Amniotic epithelial cell (primary cell): ENCODE measurements around the gene GFRA1.

ENCODE experiments used
- DNase-seq: peaks from one replicate; pipeline ENCODE4 v3.0.0-alpha.2; 2010; ENCODE audit warnings: low read depth

Gene GFRA1

DNA sequence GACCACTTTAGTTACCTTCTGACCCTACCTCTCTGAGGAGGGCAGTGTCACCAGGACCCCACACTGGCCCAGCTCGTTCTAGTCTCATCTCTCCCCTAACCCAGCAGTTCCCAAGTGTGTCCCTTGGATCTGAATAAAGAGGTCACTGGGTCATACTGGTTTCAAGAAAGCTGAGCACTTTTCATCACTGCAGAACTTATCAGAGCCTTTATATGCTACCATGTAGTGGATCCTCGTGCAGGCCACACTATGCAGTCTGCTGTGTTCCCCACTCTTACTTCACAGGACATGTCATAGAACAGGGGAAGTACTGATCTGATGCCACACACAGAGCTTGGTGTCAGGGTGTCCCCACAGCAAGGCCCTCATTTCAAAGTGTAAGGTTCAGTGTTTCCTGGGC, 113.8 kb downstream of the GFRA1 start:
- DNase-seq = no peak

DNA sequence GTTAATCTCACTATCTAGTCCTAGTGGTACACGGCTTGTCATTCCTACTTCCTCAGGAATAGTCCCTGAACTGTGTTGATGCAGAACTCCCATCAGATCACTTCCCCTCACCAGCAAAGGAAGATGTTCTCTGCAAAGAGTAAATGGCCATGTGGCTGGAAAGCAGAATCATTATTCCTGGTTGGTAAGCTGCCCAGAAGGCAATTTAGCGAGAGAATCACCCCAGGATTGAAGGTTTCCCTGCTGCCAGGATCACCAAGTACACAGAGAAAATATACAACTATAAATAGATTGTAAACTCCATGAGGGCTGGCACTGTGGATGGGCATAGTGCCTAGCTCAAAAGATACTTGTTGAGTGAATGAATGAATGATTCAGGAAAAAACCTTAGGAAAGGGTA, 115.0 kb downstream of the GFRA1 start:
- no peak for DNase-seq

DNA sequence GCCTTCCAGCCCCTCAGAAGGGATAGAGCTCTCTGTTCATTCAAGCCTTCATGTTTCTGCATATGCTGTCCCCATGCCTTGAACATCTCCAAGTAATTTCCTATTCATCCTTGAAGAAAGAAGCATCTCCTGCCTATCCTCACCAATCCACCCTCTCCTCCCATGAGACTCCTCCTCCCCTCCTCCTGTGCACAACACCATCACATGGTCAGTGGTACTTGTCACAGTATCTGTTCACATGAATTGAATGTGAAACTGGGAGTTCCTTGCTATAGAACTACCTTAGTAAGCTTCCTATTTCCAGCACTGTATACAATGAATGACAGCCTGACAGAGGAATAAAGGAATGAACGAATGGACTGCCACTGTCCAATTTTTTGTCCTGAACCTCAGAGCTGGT, 115.5 kb downstream of the GFRA1 start:
- no peak for DNase-seq

DNA sequence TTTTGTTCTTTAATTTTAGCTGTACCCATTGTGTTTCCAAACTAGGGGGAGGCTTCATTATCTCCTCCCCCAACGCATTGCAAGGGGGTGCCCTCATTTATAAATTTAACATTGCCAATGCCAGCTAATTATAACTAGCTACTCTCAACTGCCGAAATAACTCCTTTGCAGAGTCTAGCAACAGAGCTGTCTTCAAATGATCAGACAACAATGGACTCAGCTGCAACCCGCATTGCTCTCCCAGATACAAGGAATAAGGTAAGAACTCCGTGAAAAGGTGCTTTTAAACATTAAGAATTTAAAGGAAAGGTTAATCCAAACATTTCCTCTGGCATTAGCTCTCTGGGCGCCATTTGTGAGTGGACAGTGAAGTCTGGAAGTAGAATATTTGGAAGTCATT, 116.2 kb downstream of the GFRA1 start:
- no peak for DNase-seq

DNA sequence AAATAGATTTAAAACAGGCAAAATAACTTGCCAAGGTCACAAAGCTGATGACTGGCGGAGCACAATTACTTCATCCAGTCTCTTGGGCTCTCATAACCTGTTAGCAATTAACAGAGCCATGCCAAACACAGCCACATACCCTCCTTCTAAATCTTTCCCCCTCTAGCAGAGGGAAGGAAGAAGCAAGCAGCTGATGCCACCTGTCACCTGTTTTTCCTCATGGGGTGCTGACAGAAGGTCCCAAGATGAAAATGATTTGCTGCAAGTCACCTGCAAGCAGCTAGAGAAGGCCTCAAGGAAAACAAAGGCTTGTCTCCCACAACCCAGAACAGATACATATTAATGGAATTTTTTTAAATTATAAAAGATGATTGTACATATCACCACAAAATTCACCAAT, 117.8 kb downstream of the GFRA1 start:
- DNase-seq = no peak

DNA sequence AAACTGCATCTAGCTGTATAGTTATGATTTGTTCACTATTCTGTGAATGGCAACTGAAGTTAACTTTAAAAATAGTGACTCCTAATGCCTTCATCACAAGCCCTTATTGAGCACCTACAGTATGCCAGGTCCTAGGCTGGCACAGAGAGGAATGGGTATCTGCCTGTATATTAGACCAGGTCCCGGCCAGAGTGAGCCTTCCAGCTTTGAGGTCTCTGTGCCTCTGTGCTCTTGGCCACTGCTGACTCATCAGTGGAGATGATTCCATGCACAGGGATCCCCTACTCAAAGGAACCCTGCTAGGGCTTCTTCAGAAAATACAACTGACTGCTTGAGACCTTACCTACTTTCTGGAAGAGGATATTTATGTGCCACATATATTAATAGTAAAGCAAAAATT, 118.4 kb downstream of the GFRA1 start:
- no peak for DNase-seq

DNA sequence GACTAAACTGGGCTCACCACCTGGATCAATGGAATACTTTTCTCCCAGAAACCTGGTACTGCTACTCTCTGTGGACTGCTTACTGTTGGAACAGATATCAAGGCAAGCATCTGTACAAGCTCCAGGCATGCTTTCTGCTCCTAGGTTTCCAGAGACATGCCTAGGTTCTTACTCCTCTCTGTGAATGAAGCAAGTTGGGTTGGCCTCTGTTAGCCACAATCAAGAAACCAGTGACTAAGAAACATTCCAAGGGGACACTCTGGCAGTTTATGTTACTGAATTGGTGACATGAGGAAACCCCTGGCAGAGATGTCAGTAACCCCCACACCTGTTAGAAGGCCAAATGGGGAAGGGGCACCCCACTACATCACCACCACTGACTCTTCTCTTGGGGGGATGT, 121.9 kb downstream of the GFRA1 start:
- DNase-seq = no peak

DNA sequence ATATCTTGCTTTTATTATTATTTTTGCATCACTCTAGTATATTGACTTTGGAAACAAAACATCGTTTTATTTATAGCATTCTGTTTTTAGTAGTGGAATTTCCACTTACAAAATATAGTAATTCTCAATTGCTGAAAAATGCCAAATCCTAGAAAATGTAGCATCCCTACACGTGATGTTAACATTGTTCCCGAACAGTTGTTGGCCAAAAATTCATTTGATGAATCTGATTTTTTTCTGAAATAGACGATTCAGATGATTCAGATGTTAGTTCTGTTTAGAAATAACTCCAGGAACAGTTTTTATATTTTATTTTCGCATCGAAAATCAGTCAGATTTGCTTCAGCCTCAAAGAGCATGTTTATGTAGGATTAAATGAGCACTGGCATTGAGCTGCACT, 122.4 kb downstream of the GFRA1 start:
- no peak for DNase-seq

DNA sequence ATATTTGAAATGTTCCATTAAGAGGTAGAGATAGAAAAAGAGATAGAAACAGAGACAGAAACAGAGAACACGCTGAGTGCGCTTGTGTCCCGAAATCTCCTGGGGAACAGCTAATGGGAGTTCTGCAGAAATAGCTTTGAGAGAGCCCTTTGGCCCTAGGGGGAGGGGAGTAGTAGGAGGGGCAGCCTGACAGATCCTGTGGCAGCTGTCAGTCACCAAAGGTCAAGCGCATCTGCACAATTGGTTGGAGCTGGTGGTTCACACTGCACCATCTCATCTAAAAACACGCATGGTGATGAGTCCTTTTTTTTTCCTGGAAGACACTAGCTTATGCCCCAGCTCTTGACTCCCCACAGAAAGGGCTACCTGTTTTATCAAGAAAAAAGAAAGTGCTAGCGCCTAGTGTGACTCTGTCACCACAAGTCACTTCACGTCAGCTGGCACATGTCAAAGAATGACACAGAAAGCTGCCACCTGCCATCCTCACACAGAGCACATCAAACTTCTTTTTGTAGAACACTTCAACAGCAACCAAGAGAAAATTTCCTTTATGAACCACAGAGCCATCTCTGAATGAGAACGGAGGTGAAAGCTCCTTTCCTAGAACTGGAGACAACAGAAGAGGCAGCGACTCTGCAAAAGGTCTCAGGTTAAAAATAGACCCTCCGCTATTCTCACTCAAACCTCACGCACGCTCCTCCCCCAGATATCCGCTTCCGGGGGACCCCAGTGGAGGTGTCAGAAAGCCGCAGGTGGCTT, 125.7 kb downstream of the GFRA1 start:
- no peak for DNase-seq

DNA sequence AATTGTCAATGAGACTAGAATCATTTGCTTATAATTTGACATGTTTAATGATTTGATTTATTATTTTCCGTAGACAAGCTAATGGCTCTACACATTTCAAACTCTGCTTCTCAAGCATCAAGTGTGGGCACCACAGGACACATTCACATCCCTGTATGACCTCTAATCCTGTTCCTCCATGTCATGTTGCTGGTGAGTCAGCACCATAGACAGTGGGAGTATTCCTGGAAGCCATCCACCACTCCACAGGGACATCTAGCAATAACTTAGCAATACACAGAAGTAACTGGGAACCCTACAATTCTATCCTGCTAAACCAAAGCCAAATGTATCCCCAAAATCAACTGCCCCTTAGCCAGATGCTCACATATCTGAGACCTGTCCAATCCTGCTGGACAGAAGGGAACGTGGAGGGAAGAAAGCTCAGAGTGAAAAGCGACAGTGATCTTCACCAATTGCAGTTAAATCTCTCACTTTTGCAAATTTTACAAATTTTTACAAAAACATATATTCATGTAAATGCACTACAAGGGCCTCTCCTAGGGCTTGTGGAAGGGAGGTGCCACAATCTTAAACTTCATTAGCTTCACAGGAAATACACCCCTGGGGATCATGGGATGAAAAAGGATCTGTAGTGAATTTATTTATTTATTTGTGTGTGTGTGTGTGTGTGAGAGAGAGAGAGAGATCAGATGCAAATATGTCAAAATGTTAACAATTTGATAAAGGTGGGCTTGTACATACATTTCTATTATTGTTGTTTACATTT, 126.5 kb downstream of the GFRA1 start:
- no peak for DNase-seq

DNA sequence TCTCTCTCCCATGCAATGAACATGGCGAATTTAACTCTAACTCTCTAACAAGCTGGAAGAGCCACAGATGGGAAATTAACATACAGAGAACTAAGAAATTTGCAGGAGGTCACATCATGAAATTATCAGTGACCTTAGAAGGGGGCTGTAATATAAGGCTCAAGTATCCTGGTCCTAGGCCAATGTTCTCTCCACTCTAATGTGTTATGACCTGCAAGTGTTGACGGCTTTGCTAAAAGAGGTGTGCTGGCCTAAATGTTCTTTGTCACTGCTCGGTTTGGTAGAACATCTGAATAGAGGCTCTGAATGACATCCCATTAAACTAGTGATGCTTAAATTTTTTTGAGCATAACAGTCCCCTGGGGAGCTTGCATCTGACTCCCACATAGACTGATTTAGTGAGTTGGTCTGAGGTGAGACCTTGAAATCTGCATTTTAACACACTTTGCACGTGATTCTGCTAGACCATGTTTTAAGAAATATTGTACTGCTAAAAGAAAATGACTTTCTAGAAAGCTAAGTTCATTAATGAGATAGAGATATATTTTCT, 129.3 kb downstream of the GFRA1 start:
- no peak for DNase-seq

DNA sequence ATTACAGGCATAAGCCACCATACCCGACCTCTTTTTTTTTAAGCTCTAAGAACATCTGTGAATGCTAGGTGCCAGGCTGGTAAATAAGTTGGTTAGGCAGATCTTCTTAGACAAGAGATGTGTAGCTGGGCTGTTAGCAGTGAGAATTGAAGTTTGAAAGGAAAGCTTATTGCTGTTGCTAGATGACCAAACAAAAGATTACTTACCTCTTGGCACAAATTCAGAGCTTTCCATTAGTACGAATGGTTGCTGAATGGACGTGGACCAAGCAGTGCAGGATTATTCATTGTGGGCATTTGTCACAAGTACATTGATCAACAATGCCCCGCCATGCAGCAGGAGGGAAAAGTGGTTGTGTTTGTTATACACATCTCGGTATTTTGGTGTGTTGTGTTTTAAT, 131.2 kb downstream of the GFRA1 start:
- no peak for DNase-seq

DNA sequence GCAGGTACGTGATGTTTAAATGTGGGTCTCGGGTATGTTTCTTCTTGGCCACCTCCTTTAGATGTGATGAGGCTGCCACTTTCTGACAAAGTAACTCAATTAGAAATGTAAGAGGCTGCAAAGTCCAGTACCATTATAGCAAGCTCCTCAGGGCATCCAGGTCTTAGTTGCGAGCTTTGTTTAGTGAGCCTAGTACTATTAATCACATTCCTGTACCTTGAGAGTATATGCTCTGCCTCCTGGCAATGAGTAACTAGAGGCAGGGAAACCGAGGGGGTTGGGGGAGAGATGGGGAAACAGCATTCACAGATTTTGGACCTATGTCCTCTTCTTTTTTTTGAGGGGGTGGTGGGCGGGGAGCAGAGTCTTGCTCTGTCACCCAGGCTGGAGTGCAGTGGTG, 131.8 kb downstream of the GFRA1 start:
- DNase-seq = no peak

DNA sequence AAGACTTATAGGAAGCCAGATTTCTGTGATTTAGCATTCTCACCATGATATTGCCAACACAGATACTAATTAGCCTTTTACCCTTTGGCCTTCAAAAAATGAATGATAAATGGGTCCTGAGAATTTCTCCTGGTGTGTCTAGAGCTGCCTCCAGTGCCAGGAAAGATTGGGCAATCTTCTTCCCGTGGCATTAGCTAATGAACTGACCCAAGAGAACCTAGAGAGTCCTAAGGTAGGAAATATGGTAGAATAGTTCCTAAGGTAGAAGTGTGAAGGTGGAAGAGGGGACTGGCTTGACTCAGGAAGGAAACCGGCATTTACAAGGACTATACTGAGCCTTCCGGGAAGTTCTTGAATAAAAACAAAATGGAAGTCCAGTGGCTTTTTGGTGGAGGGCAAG, 133.1 kb downstream of the GFRA1 start:
- DNase-seq = no peak

DNA sequence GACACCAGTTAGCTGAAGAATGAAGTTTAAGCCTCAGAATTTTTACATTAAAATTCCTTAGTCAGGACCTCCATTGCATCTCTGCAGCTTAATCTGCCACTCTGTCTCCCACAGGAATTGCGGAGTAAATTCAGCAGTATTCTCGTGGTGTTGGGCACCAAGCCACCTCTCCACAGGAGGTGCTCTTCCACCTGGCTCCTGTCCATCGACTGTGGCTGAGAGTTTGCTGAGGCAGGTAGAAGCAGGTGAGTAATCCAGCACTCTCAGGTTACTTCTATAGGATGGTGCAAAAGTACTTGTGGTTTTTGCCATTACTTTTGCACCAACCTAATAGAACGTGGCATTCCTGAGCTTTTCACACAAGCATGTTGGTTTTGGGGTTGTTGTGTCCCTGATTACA, 134.1 kb downstream of the GFRA1 start:
- DNase-seq = no peak

DNA sequence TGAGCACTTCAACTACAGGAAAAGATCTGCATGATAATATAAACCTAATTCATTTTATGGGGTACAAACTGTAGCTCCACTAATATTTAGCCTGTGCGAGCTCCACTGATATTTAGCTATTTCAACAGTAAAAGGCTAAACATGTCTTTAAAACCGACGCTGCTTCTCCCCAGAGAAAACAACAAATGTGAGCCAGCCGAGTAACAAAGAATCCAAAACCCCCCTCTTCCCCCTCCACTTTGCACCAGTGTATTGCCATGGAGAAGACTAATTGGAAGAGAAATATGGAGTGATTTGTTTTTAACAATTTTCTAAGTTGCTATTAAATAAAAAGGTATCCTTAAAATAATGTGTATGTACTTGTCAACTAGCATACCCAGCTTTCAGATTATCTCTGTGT, 136.7 kb downstream of the GFRA1 start:
- DNase-seq = no peak

DNA sequence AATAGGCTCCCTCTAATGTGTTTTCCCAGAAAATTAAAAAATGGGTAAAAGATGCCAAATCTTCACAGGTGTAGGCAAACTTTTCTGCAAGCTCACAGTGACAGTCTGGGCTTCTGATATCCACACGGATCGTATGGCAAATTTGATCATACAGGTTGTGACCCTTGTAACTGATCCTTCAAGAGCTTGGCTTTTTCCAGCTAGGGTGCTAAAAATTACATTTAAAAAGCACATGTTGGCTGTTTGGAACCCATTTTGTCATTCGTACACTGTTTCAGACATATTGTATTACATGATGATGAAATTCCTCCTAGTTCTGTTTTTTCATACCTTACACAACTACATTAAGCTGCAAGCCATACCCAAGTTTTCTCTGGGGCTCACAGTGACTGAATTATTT, 138.7 kb downstream of the GFRA1 start:
- no peak for DNase-seq

DNA sequence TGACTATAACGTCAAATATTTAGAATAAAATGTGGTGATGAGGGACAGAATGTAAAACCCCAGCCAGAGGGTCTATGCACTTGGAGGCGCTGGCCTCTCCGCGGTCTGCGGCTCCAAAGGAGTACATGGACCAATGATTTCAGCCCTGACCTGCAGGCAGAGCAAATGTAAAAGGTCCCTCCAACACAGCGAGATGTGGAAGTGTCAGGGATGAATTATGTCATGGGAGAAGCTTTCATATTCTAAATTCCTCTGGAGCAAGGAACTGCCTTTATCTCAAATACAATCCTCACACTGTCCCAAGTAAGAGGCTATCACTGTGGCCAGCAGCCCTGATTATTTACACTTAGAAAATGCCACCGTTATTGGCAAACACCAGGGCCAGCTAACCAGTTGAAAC, 139.4 kb downstream of the GFRA1 start:
- DNase-seq = no peak

DNA sequence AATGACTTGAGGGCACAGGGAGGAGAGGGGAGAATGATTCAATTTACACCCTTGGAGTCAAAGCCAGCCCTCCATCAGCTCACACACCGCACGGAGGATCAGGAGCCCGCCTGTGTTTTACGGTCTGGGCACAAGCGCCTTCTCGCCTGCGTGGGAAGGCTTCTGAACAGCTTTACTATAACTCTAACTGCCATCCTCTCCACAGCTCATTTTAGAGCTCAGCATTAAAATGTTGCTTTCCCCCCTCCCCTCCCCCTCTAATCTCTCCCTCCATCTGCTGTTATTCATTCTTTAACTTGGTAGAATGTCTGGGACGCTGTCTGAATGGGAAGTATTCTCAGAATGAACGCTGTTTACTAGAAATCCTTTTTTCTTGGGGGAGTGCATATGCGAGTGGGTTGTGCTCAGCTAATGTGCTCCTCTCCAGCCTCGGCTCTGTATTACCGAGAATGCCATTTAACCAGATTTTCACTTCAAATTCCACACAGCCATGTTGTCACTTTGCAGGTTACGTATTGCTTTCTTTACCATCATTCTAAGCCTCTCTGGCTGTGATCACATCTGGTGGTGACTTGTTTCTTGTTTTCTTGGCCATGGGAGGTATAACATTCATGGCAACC, 140.1 kb downstream of the GFRA1 start:
- no peak for DNase-seq

DNA sequence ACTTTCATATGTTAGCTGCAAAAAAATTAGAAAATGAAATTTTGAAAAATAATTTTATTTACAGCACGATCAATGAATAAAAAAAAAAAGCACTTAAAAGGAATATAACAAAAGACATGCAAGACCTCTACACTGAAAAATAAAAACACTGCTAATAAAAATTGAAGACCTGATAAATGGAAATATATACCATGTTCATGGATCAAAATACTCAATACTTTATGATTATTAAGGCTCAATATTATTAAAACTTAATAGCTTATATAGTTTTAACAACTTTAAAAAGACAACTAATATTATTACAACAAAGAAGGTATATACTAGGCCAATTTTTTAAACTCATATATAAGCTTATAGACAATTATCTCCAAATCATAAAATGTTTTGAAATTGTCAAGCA, 143.0 kb downstream of the GFRA1 start:
- no peak for DNase-seq

DNA sequence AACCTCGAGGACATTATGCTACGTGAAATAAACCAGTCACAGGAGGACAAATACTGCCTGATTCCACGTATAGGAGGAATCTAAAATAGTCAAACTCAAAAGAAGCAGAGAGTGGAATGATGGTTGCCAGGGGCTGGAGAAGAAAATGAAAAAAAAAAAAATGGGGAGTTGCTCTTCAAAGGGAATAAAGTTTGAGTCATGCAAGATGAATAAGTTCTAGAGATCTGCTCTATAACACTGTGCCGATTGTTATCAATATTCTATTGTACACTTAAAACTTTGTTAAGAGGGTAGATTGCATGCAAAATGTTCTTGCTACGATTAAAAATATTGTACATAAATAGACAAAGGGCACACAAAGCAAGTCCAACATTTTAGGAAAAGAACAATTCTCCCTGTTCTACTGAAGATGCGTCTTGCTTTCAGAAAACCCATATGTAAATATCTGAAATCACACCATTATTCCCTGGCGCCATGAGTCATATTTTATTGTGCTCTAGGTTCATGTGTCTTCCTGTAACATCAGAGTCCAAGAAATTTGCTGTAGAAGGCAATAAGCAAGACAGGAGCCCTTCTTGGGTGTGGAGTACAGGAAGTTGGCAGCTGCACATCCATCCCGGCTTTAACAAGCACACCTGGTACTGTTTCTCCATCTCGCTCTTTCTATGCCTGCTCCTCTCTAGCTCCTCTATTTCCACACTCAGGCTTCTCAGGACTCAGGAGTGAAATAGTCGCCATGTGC, 145.9 kb downstream of the GFRA1 start:
- no peak for DNase-seq

DNA sequence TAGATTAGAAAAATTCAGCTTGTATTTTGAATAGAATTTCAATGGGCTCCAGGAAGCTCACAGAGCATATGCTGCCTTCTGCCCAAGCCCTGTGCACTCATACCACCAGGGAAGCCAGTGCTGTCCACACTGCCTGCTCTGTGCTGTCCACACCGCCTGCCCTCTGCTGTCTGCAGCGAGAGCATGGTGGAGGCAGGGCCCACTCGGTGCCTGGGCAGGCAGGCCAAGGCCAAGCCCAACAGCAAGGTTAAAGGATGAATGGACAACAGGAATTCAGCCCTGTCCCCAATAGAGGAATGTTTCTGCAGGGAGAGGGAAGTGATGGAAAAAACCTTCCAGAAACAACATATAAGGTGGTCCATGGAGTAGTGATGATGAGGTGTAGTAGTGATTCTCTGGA, 146.8 kb downstream of the GFRA1 start:
- no peak for DNase-seq
